Limb (tissue), 2 donors: ENCODE results near the gene GPR39.

ENCODE experiments used
- DNase-seq, 2 donors: peaks; one replicate each; pipeline ENCODE4 v3.0.0-alpha.2; 2016; ENCODE audit errors: extremely low spot score in 2 of 2

Gene GPR39

DNA sequence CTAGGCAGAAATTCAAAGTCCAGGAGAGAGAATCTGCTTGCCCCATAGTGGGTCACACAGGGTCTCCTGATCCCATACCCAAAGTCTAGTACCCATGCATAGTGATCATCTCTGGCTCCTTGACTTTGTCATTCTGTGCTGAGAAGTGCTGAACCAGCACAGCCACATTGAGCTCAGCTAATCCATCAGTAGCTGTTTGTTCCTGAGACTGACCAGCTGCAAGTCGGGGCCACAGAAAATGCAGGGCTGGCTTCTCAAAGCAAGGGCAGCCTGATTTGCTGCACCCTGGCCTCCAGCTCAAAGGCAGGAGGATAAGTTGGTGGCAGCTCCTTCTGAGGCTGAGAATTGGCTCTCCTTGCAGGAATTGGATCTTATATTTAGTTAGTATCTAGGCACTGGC is 181.2 kb downstream of the GPR39 start:
- DNase-seq = no peak

DNA sequence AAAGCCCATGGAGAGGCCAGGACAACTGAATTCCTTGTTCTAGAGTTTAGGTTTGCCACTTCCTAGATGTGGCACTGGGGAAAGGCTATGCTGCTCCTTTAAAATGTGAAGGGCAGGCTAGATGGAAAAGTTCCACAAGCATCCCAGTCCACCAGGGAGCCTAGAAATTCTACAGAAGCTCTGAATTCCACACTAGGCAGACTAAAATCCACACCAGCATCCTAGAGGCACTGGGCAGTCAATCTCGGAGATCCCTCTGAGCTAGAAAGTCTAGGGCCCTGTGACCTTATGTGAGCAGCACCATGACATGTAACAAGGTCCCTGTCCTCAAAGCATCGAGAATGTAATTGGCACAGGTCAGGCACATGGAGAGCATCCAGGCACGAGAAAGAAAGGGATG is 181.9 kb downstream of the GPR39 start:
- no peak for DNase-seq

DNA sequence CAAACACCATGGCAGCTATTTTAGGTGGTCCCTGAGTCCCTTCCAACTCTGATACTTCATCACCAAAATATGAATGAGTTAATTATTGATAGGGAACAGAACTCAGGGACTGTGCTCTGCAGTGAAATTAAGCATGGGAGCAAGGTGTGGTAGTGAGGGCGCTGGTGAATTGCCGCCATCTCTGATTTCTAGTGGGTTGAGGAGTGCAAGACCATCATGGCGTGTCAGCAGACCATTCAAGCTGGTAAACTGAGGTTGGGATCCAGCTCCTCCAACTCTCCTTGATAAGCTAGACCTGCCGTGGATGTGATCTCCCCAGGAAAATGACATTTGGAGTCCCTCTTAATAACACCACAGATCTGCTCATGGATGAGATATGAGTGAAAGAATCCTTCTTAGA is 183.0 kb downstream of the GPR39 start:
- no peak for DNase-seq

DNA sequence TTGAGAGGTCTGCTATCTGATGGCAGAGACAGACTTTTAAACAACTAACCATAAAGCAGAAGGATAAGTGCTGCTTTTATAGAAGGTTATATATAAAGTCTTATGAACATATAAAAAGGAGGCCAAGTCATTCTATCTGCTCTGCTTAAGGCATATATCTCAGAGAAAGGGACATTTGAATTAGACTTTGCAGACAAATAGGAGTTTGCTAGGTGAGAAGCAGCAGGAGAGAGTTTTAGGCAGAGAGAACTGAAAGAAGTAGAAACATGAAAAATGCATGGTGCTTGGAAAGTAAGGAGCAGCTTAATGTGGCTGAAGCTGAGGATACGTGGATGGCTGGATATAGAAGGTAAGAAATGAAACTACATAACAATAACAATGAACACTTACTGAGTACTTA is 188.0 kb downstream of the GPR39 start:
- DNase-seq = no peak

DNA sequence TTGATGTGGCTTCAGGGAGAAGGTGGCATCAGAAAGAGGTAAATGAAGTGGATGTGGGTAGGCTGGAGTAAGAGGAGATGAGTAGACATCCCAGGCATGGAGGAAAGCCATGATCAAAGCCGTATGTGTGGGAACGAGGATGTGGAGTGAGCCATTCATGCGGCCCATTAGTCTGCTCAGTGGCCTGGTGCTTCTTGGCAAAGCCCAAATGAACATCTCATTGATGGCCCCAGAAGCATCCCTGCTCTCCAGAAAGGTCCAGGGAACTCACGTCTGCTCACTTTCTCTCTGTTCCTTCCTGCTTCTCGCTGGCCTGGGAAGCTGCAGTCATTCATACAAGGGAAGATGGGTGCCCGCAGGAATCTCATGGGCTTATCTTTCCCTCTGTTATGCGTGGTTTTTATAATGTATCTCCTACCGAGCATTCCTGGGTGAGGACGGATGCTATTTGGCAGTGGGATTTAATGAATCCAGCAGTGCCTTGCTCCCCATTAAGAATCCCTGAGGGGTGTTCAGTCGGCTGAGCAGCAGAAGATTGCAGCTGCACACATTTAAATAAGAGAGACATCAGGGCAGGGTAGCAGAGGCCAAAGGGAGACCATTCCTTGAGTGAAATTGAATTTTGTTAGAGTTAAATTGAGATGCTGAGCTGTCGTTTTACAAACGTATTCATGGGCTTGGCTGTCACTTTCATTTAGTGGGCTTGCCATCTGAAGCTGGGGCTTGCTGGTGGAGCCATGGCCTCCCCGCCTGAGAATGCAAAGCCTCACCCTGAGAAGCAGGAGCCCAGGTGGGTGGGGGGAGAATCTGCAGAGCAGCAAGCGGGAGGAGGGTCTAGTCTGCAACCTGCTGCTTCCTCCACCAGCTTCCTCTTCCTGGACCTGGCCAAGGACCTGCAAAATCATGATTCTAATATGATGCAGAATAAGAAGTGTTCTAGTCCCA is 188.9 kb downstream of the GPR39 start:
- no peak for DNase-seq

DNA sequence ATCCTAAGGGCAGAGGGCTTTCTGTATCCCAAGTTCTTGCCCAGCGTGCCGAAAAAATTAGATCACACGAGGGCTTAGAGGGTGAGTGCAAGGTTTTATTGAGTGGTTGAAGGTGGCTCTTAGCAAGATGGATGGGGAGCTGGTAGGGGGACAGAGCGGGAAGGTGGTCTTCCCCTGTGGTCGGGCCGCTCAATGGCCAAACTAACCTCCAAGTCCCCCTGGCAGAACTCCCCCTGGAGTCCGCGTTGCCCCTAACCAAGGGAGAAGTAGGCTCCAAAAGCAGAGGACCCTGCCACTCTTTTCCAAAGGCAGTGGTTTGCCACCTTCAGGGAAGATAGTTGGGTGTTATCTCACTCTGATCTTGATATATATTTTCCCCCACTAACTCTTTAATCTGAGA is 190.0 kb downstream of the GPR39 start:
- no peak for DNase-seq

DNA sequence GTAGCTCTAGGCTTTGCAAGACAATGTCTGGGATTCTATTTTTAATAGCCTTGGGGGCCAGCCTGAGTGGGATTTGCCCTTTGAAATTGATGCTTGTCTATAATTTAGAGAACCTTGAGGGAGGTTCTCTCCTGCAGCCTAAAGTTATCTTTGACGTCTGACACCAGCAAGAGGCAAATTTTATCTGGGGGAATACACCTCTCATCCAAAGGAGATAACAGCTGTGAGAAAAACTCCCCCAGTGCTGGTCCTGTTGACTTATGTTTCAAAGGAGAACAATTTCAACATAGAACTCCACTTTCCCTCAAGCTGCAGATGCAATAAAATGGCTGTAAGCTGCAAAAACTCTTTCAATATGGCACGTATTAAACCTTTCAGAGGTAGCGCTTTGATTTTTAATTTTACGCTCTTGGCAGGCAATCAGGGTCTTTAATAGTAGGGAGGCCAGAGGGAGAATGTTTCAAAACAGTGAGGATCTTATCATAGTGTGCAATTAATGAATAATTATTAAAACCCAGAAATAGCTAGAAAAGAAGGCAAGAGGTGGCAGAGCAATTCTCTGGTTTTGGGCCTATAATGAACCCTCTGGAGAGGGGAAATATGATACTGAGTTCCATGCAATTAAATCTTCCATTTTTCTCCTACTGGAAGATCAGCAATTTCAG is 191.0 kb downstream of the GPR39 start:
- no peak for DNase-seq

DNA sequence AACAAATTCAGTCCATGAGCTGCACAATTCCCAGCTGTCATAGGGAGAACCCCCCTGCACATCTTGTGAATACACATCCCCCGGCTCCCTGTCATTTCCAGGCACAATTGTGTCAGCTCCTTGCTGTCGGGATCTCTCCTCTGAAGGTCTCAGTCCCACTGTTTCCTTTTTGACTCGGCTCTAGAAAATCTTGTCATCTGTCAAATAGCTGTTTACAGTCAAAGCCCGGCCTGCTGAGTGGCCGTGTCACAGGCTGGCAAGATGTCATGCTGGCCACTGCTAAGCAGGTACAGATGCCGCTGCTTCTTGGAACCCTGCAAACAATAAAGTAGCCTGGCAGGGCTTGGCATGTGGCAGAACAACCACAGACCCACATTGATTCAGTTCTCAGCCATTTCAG is 191.7 kb downstream of the GPR39 start:
- no peak for DNase-seq

DNA sequence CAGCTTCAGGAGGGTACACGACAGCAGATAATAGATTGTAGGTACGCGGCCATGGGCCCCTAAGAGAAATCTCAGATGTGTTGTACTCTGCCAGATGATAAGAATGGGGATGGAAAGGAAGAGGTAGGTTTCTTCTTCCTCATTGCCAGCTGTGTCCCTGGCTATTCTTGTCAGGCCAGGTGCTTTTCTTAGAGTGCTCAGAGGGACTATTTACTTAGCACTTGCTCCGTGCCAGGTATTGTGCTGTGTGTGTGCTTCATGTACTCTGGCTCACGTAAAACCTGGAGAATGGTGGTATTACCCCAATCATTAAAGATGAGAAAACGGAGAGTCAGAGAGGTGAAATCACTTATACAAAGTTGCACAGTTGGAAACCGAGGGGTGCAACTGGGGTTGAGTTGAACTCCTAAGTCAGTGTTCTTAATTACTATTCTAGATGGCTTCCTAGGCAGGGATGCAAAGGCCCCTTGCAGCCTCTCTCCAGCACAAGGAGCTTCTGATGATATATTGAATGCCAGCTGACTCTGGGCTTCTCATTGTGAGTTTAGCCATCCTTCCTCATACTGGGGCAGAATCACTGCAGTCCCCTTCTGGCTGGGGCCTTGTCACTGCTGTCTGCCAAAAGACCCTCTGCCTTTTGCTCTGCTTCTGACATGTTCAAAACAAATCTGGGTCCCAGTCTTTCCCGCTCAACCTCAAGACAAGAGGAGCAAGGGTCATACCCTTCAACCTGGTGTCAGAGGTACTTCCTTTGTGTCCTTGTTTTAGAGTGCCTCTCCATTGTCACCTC is 192.7 kb downstream of the GPR39 start:
- DNase-seq = no peak

DNA sequence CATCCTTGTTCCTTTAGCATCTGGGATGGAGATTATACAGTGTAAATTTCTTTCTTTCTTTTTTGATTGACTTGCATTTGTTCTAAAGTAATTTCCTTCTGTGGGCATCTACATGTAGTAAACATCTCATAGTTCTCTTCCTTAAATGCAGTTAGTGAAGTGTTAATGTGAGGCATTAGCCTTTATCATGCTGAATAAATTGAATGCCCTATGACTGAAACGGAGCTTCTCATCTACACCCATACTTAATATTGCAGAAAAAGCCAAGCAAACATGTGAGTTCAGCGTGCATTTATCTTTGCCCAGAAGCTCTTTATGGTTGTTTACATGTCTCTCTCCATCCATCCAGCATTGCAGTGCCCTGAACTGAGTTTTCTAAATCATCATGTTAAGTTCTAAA is 195.1 kb downstream of the GPR39 start:
- DNase-seq = no peak

DNA sequence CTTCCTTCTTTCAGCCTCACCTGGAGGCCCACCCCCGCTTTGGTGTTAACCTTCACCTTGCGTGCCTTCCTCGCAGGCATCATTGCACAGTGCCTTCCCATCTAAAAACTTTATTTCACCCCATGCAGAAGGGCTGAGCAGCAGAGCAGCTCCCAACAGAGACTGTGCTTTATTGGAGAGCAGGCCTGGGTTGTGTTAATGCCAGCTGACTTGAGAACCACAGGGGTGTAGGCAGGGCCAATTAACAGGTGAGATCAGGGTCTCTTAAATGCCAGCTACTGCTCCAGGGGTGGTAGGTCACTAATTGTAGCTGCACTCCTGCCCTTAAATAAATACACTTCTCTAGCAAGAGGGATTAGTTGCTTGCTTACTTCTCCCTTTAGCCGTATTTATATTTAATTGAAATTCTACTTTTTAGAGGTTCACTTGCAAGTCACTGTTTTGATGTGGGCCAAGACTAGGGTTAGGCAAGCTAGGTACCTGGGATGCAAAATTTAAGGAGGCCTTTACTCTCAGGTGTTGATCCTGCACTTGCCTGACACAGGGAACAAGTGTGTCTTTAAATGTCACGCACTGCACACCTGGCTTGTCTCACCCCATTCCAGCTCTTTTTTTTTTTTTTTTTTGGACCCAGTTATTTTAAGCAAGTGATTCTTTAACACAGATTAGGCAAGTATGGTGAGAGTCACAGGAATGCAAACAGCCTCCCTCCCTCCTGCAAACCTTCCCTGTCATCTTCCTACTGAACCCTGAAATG is 198.9 kb downstream of the GPR39 start:
- no peak for DNase-seq

DNA sequence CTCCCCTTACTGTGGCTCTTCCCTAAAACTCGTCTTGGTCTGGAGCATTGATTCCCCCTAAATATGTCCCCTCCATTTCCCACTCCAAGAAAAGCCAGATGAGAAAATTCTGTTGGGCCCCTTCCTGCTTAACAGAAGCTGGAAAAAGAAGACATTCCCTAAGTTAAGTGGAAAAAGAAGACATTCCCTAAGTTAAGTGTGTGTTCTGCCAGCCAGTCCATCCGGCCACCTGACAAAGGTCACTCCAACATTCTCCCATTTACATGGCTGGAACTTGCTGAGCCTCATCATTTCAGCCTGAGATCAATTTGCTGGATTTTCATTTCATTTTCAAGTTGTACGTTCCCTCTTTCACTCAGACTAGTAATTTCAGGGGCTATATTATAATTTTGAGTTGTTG is 201.4 kb downstream of the GPR39 start:
- no peak for DNase-seq

DNA sequence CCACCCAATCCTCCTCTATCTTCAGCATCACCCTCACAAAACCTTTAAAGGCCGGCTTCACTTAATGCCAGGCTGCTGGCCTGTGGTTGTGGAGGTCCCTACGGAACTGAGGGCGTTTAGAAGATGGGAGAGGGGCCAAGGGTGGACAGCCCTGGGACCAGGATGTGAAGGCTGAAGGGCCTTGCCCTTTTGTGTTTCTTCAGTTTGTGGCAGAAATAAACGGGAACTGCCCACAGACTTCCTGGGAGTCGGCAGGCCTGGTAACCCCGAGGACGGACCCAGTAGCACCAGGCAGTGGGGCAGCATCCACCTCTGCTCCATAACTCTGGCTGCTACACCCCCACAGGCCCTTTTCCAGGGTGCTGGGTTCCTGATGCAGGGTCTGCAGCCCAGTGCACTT is 202.1 kb downstream of the GPR39 start:
- no peak for DNase-seq

DNA sequence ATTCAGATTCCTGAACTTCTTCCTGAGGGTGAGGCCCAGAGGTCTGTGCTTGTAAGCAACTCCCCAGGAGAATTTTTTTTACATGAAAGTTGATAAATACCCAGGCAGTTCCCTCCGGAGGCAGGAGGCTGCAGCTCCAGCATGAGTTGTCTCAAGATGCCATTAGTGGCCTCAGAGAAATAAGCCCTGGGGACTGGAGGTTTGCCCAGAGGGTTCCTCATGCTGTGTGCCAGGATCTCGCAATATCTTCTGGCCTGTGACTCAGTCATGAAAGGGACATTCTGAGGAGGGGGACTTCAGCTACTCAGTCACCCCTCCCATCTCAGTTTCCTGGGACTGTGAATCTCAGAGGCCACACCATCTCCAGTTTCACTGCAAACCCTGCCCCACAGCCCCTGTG is 203.5 kb downstream of the GPR39 start:
- DNase-seq = no peak

DNA sequence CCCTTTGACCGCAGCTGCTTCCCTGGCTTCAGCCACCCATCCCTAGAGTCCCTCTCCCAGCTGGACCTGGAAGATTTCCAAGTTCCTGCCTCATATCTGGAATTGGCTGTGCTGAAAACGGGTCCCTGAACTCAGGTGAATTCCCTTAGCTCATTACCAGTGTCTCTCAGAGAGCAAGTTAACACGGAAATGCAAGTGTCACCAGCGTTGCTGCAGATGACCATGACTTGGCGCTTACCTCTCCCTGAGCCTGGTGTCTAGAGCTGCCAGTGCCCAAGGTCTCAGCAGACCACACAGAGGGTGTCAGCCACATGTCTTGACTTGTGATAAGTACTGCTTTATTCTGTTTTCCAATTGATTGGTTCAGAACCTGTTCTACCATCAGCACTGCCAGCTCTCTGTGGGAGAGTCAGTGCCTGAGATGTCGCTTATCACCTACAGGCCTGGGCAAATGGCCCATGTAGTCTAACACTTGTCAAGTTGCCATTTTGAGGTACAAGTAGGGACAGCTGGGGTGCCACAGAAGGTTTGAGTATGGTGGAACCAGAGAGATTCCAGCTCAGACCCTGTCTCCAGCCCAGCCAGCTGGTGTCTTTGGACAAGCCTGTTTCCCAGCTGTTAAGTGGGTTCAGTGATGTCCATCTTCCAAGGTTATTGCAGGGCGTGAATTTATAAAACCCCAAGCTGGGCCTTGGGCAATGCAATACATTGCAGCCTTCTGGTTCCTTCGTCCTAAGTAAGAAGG is 204.7 kb downstream of the GPR39 start:
- DNase-seq = no peak

DNA sequence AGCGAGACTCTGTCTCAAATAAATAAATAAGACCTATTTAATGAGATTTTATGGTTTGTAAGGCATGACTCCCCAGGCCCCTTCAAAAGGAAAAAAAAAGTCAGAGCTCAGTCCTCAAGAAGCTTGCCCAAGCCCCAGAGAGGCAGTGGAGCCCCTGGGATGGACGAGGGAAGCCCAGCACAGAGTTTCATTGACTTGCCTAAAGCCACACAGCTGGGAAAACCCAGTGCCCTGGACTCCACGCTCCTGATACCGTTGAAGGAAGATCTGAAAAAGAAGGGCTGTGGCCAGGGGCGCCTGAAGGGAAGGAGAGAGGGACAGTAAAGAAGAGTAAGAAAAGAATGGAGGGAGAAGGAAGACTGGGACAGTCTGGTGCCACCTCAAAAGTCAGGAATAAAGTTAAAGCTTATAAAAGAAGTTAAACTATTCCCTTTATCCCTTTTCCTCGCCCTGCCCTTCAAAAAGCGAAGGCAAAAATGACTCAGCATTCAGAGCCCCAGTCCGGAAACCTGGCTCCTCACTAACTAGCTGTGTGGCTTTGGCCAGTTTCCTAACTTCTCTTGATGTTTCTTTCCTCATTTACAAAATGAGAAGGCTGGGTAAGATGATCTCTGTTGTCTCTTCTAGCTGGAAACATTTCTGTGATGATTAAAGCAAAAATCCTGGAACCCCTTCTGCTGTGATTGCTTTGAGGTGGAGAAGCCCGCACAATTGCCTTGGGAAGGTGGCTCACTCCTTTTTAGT is 206.7 kb downstream of the GPR39 start:
- DNase-seq = peak in 1 of 2 donors; percentile 30

DNA sequence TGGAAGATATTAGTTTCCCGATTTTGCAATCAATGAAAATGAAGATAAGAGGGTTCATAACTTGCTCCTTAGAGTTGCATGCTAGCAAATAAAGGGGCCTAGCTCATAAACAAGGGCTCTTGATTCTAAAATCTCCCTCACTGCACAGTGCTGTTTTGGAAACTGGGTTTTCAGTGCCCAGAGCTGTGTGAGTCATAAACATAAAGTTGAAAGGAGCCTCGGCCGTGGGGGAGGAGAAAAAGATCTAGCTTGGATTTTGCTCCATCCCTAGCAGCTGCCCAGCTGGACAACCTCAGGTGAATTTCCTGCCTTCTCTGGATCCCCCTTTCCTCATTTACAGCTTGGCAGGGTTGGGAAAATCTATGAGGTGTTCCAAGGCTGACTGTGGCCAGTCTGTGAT is 210.9 kb downstream of the GPR39 start:
- no peak for DNase-seq

DNA sequence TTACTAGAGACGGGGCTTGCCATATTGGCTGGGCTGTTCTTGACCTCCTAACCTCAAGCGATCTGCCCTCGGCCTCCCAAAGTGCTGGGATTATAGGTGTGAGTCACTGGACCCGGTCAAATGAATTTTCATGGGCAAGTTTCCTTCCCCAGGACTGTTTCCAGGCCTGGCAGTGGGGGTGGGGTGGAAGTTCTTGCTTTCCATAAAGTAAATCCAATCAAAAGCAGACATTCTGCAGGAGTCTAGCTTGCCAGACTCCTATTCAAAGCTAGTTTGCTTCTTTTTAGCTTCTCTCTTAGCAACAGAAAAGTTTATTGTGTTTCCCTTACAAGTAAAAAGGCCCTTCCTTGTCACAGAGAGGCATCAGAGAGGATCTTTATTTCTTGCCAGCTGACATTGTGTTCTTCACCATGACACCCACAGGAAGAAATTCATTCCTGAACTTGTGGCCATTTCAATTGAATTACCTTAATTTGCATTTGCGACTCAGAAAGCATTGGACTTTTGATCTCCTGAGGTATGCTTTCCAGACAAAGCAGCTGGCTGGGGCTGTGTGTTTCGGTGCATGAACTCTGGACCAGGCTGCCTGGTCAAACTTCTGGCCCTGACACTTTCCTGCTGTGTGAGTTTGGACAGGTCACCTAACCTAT is 215.5 kb downstream of the GPR39 start:
- peak in 1 of 2 donors; percentile 28 for DNase-seq

DNA sequence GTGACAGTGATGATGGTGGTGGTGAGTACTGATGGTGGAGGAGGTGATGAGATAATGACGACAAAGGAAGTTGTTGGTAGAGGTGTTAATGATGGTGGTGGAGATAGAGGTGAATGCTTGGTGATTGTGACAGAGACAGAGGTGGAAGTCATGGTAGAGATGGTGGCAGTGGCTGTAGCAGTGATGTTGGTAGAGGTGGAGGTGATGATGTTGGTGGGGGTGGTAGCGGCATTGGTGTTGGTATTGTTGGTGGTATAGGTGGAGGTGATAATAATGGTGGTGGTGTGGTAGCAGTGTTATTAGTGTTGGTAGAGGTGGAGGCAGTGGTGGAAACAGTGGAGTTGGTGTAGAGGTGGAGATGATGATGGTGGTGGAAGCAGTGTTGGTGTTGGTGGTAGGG is 217.0 kb downstream of the GPR39 start:
- no peak for DNase-seq
